A549 (cell line): Measurements from ENCODE around the gene NEURL1.

Source experiments
- CBX2 ChIP-seq: fragments of 200-600 bp; sonication (generic); IDR thresholded peaks from 2 replicates; pipeline ENCODE4 v1.6.1; 2016; ENCODE audit warnings: low read depth, mild to moderate bottlenecking, borderline replicate concordance
- CTCF ChIP-seq: fragments of >200 bp; sonication (Bioruptor Twin); formaldehyde crosslinking; IDR thresholded peaks from 3 replicates; pipeline ENCODE4 v1.5.1; 2016
- EP300 ChIP-seq, 2 experiments: fragments of >200 bp; sonication (Bioruptor Twin); formaldehyde crosslinking; IDR thresholded peaks; 2 replicates in 1 of 2; 3 replicates in 1 of 2; pipeline ENCODE4 v1.6.1; 2016 to 2017
- MAFK ChIP-seq: fragments of 450-650 bp; IDR thresholded peaks from 2 replicates; pipeline ENCODE4 v1.6.1; 2014; ENCODE audit not compliant: partially characterized antibody
- MAZ ChIP-seq: fragments of 150-350 bp; IDR thresholded peaks from 2 replicates; pipeline ENCODE4 v1.6.1; 2014; ENCODE audit warnings: antibody characterized with exemption, low read depth, low read length, borderline replicate concordance
- NR3C1 ChIP-seq: fragments of >200 bp; sonication (Bioruptor Twin); formaldehyde crosslinking; IDR thresholded peaks from 3 replicates; pipeline ENCODE4 v1.6.1; 2017
- POLR2A ChIP-seq: IDR thresholded peaks from 2 replicates; pipeline ENCODE4 v1.6.1; 2012; ENCODE audit warnings: mild to moderate bottlenecking, low read length
- POLR2AphosphoS2 ChIP-seq: conservative IDR thresholded peaks from 2 replicates; pipeline ENCODE4 v1.6.1; 2012; ENCODE audit warnings: low read length, improper control_type of control experiment, inconsistent platforms
- RAD21 ChIP-seq, 2 experiments: fragments of >200 bp in 1 of 2; sonication (Bioruptor Twin) in 1 of 2; formaldehyde crosslinking in 1 of 2; IDR thresholded peaks in 1 of 2; conservative IDR thresholded peaks in 1 of 2; 2 replicates in 1 of 2; 3 replicates in 1 of 2; pipeline ENCODE4 v1.6.1; 2012 to 2018; ENCODE audit warnings: inconsistent platforms in 1 of 2
- RFX5 ChIP-seq: fragments of 450-650 bp; IDR thresholded peaks from 2 replicates; pipeline ENCODE4 v1.7.1; 2014; ENCODE audit warnings: antibody characterized with exemption, mild to moderate bottlenecking, moderate library complexity
- SMC3 ChIP-seq: fragments of >200 bp; sonication (Bioruptor Twin); formaldehyde crosslinking; IDR thresholded peaks from 3 replicates; pipeline ENCODE4 v1.6.1; 2018; ENCODE audit warnings: inconsistent platforms

DNA sequence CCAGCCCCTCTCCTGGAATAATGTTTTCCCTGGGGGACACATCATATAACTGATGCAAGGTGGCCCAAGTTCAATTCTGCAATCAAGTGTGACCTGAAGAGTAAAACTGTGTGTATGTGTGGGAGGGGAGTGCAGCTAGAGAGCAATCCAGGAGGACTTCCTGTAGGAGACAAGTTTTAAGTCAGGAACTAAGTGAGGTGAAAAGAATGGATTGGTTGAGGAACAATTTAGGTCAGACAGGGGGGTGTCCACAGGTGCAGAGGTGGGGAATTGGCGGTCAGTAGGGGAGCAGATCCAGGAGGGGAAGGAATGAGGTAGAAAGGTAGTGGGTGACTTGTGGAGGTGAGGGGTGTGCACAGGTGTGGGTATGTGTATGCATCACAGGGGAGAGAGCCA lies 82.6 kb downstream of the NEURL1 start:
- TF ChIP-seq POLR2A, result no peak
- no peak for TF ChIP-seq RAD21 (conservative IDR thresholded peaks at IDR 0.05 in 1 of 2, IDR thresholded peaks at IDR 0.05 in 1 of 2)
- no peak for TF ChIP-seq MAZ
- TF ChIP-seq EP300 (IDR thresholded peaks at IDR 0.05), result no peak
- TF ChIP-seq CTCF, result no peak
- TF ChIP-seq RFX5, result no peak
- TF ChIP-seq CBX2, result no peak
- TF ChIP-seq SMC3, result no peak
- no peak for TF ChIP-seq MAFK
- no peak for TF ChIP-seq NR3C1
- TF ChIP-seq POLR2AphosphoS2, result no peak
